SK-N-SH (cell line): ENCODE measurements around the gene H2BK1. TPM values are rescaled to one million over a fixed set of nuclear protein-coding genes. Genes with fewer than 3 reads are reported as not detected.

Experiments
- CTCF ChIA-PET: fragments of 300-600, 350-600 bp; formaldehyde crosslinking; extraction: SDS; loops from one replicate; lab custom pipeline; 2021; lab: Yijun Ruan, JAX
- POLR2A ChIA-PET: fragments of 350-600 bp; sonication (Branson Sonifier 250); formaldehyde crosslinking; extraction: SDS; loops from one replicate; lab custom pipeline; 2020; ENCODE audit warnings: antibody characterized with exemption, inconsistent platforms; lab: Yijun Ruan, JAX
- DNase-seq: peaks from one replicate; pipeline ENCODE4 v3.0.0; 2012
- H2AFZ ChIP-seq: fragments of 200-600 bp; sonication (generic); 2 replicates; pipeline ENCODE4 v1.8.1; 2016; ENCODE audit warnings: antibody characterized with exemption, mild to moderate bottlenecking, low read depth
- H3F3A ChIP-seq: fragments of 200-600 bp; sonication (generic); replicated peaks from 2 replicates; pipeline ENCODE3; 2016; ENCODE audit warnings: antibody characterized with exemption, mild to moderate bottlenecking; ENCODE audit not compliant: insufficient read depth
- H3K27ac ChIP-seq, 2 experiments: fragments of 200-500 bp in 1 of 2; fragments of 200-600 bp in 1 of 2; sonication (Bioruptor generic) in 1 of 2; sonication (generic), shearing (Covaris generic) in 1 of 2; 2 replicates each; pipeline versions ENCODE4 v1.5.1 to v1.6.1; 2014 to 2016; ENCODE audit warnings: low read depth in 2 of 2, inconsistent platforms in 1 of 2, low read length in 1 of 2, mild to moderate bottlenecking in 1 of 2, mixed read lengths in 1 of 2
- H3K27me3 ChIP-seq: fragments of 200-600 bp; sonication (generic), shearing (Covaris generic); 2 replicates; pipeline ENCODE4 v1.6.1; 2016; ENCODE audit warnings: mixed run types; ENCODE audit not compliant: insufficient read depth
- H3K36me3 ChIP-seq, 2 experiments: fragments of 200-500 bp in 1 of 2; fragments of 200-600 bp in 1 of 2; sonication (Bioruptor generic) in 1 of 2; sonication (generic) in 1 of 2; replicated peaks in 1 of 2; 2 replicates each; pipeline versions ENCODE3 to v1.5.1; 2014 to 2016; ENCODE audit warnings: low read length in 1 of 2, mild to moderate bottlenecking in 1 of 2; ENCODE audit not compliant: insufficient read depth in 2 of 2, control insufficient read depth in 1 of 2
- H3K4me1 ChIP-seq, 2 experiments: fragments of 200-500 bp in 1 of 2; fragments of 200-600 bp in 1 of 2; sonication (Bioruptor generic) in 1 of 2; sonication (generic), shearing (Covaris generic) in 1 of 2; 2 replicates each; pipeline versions ENCODE4 v1.5.1 to v1.6.1; 2014 to 2016; ENCODE audit warnings: low read depth in 1 of 2, low read length in 1 of 2, mixed run types in 1 of 2; ENCODE audit not compliant: insufficient read depth in 2 of 2, control insufficient read depth in 1 of 2
- H3K4me2 ChIP-seq: fragments of 200-600 bp; sonication (generic), shearing (Covaris generic); 2 replicates; pipeline ENCODE4 v1.6.1; 2017; ENCODE audit warnings: mixed run types
- H3K4me3 ChIP-seq, 2 experiments: fragments of 200-500 bp in 1 of 2; fragments of 200-600 bp in 1 of 2; sonication (Bioruptor generic) in 1 of 2; sonication (generic), shearing (Covaris generic) in 1 of 2; 2 replicates each; pipeline versions ENCODE4 v1.5.1 to v1.8.1; 2014 to 2016; ENCODE audit warnings: low read depth in 2 of 2, inconsistent platforms in 1 of 2, low read length in 1 of 2, mild to moderate bottlenecking in 1 of 2, mixed read lengths in 1 of 2, moderate library complexity in 1 of 2
- H3K79me2 ChIP-seq: fragments of 200-600 bp; sonication (generic); 2 replicates; pipeline ENCODE4 v1.8.1; 2017; ENCODE audit warnings: mild to moderate bottlenecking; ENCODE audit not compliant: insufficient read depth
- H3K9ac ChIP-seq: fragments of 200-600 bp; sonication (generic); 2 replicates; pipeline ENCODE4 v1.6.1; 2017; ENCODE audit warnings: mixed run types
- H3K9me2 ChIP-seq: fragments of 200-600 bp; sonication (generic); 2 replicates; pipeline ENCODE4 v1.6.1; 2017; ENCODE audit warnings: mixed run types
- H3K9me3 ChIP-seq: fragments of 200-600 bp; sonication (generic); 2 replicates; pipeline ENCODE4 v1.6.1; 2017; ENCODE audit warnings: mixed run types, mild to moderate bottlenecking, moderate library complexity
- H4K20me1 ChIP-seq: fragments of 200-600 bp; sonication (generic); 2 replicates; pipeline ENCODE4 v1.6.1; 2017; ENCODE audit warnings: mild to moderate bottlenecking, mixed run types; ENCODE audit not compliant: insufficient read depth
- CHD2 ChIP-seq: fragments of 150-350 bp; IDR thresholded peaks from 2 replicates; pipeline ENCODE4 v1.6.1; 2018; ENCODE audit warnings: low read length; ENCODE audit not compliant: partially characterized antibody
- EP300 ChIP-seq, 2 experiments: IDR thresholded peaks; 2 replicates each; pipeline versions ENCODE4 v1.4.0 to v1.6.1; 2012; ENCODE audit warnings: borderline replicate concordance in 1 of 2, low read depth in 1 of 2, low read length in 1 of 2
- EZH2phosphoT487 ChIP-seq: fragments of 200-600 bp; sonication (generic); IDR thresholded peaks from 2 replicates; pipeline ENCODE4 v1.6.1; 2017; ENCODE audit warnings: low read depth, mixed run types, mild to moderate bottlenecking, antibody characterized with exemption, moderate library complexity, borderline replicate concordance
- FOSL2 ChIP-seq: IDR thresholded peaks from 2 replicates; pipeline ENCODE4 v1.4.0; 2012; ENCODE audit warnings: low read depth, mild to moderate bottlenecking, moderate library complexity, borderline replicate concordance
- FOXM1 ChIP-seq: IDR thresholded peaks from 2 replicates; pipeline ENCODE4 v1.4.0; 2012; ENCODE audit warnings: low read depth, mild to moderate bottlenecking
- GABPA ChIP-seq: IDR thresholded peaks from 2 replicates; pipeline ENCODE4 v1.4.0; 2012; ENCODE audit warnings: low read depth, mild to moderate bottlenecking
- GATA2 ChIP-seq: sonication (generic); formaldehyde crosslinking; IDR thresholded peaks from 2 replicates; pipeline ENCODE4 v1.5.0; 2020; ENCODE audit warnings: mild to moderate bottlenecking, missing genetic modification reagents
- JUND ChIP-seq: IDR thresholded peaks from 2 replicates; pipeline ENCODE4 v1.4.0; 2012
- MXI1 ChIP-seq: IDR thresholded peaks from 2 replicates; pipeline ENCODE4 v1.6.1; 2012; ENCODE audit warnings: mild to moderate bottlenecking, low read depth, low read length, improper control_type of control experiment
- NFIC ChIP-seq: IDR thresholded peaks from 2 replicates; pipeline ENCODE4 v1.4.0; 2012; ENCODE audit warnings: borderline replicate concordance
- RAD21 ChIP-seq: IDR thresholded peaks from 2 replicates; pipeline ENCODE4 v1.6.1; 2012; ENCODE audit warnings: mild to moderate bottlenecking, low read length
- RCOR1 ChIP-seq: fragments of 150-350 bp; IDR thresholded peaks from 2 replicates; pipeline ENCODE4 v1.6.1; 2017; ENCODE audit warnings: antibody characterized with exemption, low read length
- RXRA ChIP-seq: IDR thresholded peaks from 2 replicates; pipeline ENCODE4 v1.4.0; 2012; ENCODE audit warnings: low read depth, mild to moderate bottlenecking, borderline replicate concordance
- SIN3A ChIP-seq: IDR thresholded peaks from 2 replicates; pipeline ENCODE4 v1.6.1; 2012; ENCODE audit warnings: low read depth, mild to moderate bottlenecking, low read length, moderate library complexity, borderline replicate concordance
- SMC3 ChIP-seq: IDR thresholded peaks from 2 replicates; pipeline ENCODE4 v1.6.1; 2012; ENCODE audit warnings: low read depth, low read length, improper control_type of control experiment
- TEAD4 ChIP-seq: IDR thresholded peaks from 2 replicates; pipeline ENCODE4 v1.4.0; 2012; ENCODE audit warnings: mild to moderate bottlenecking, borderline replicate concordance; ENCODE audit not compliant: insufficient read depth
- YY1 ChIP-seq: IDR thresholded peaks from 2 replicates; pipeline ENCODE4 v1.4.0; 2012; ENCODE audit warnings: low read depth, mild to moderate bottlenecking
- WGBS: methylation state at CpG from one replicate; pipeline ENCODE4 v1.1.6; 2017; ENCODE audit warnings: low lambda C conversion rate; 5-methylcytosine and 5-hydroxymethylcytosine counted together
- polyA plus RNA-seq, 3 experiments: library from polyadenylated mRNA; depleted of rRNA; stranded (reverse); fragments of >200 nt; gene quantifications; 2 replicates each; pipeline ENCODE4 v1.2.3, GENCODE V29; 2012
- TF ChIP-seq, protein P1 (sequence below): IDR thresholded peaks from 2 replicates; pipeline ENCODE4; 2012
- TF ChIP-seq, protein P2 (sequence below): fragments of 200-600 bp; sonication (generic); IDR thresholded peaks from 2 replicates; pipeline ENCODE4 v1.6.1; 2017; ENCODE audit warnings: antibody characterized with exemption, mild to moderate bottlenecking, moderate library complexity
- TF ChIP-seq, protein P3 (sequence below): fragments of 150-350 bp; IDR thresholded peaks from 2 replicates; pipeline ENCODE4 v1.6.1; 2016; ENCODE audit warnings: mild to moderate bottlenecking, low read depth, low read length

Gene H2BK1
- polyA plus RNA-seq, 1 of the 3 experiments (the other 2 are of a cell fraction): not detected

DNA sequence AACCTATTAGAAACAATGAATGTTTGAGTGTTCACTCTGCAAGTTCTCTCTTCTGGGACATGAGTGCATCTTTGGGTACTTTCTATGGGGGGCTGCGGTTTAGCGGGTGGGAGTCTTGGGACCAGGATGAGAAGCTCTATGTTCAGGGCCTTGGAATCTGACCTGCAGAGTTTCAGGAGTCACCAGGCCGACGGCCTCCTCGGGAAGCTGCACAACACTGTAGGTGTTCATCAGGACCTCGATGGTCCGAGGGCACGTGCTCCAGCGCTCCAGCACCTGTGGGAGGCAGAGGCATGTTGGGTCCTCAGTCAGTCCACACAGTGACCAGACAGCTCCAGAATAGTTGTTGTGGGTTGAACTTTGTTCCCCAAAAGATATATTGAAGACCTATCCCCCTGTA is 33.9 kb downstream of the H2BK1 start:
- H3K4me3 ChIP-seq: no peak overlapping the region
- no peak overlapping the region for H3K4me2 ChIP-seq
- H3K4me1 ChIP-seq: no peaks in the 10 kb centered on the region
- no peaks in the 10 kb centered on the region for H4K20me1 ChIP-seq
- H3K9me2 ChIP-seq: no peaks in the 10 kb centered on the region
- H3K9me3 ChIP-seq: no peaks in the 10 kb centered on the region
- H3K36me3 ChIP-seq: no peaks in the 10 kb centered on the region
- no peaks in the 10 kb centered on the region for H3K79me2 ChIP-seq
- no peak for DNase-seq
- no peak overlapping the region for H3K27ac ChIP-seq
- peaks cover 52% of the 10 kb centered on the region for H3K27me3 ChIP-seq
- ChIA-PET CTCF (interaction anchor here (1.2 to 9.8 kb wide), 4 partner anchors 10 to 65 kb away, joined by 4 to 86 read pairs (median 35); partner anchors contain the start of gene GBX1), POLR2A (no interaction called here)
- TF ChIP-seq CHD2 (no peak), EZH2phosphoT487 (no peak), GABPA (no peak), GATA2 (CRISPR knock-in tag) (no peak), EP300 (IDR thresholded peaks at IDR 0.05; ENCODE audit: borderline replicate concordance in 1 of 2, low read depth in 1 of 2, low read length in 1 of 2) (no peak), RAD21 (no peak), SMC3 (no peak), RCOR1 (no peak), FOXM1 (no peak), NFIC (no peak), TEAD4 (no peak), SIN3A (no peak), FOSL2 (no peak), YY1 (no peak), JUND (no peak), MXI1 (no peak), RXRA (no peak)
- TF ChIP-seq, protein P1, sequence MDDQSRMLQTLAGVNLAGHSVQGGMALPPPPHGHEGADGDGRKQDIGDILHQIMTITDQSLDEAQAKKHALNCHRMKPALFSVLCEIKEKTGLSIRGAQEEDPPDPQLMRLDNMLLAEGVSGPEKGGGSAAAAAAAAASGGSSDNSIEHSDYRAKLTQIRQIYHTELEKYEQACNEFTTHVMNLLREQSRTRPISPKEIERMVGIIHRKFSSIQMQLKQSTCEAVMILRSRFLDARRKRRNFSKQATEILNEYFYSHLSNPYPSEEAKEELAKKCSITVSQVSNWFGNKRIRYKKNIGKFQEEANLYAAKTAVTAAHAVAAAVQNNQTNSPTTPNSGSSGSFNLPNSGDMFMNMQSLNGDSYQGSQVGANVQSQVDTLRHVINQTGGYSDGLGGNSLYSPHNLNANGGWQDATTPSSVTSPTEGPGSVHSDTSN: no peak
- TF ChIP-seq, protein P2, sequence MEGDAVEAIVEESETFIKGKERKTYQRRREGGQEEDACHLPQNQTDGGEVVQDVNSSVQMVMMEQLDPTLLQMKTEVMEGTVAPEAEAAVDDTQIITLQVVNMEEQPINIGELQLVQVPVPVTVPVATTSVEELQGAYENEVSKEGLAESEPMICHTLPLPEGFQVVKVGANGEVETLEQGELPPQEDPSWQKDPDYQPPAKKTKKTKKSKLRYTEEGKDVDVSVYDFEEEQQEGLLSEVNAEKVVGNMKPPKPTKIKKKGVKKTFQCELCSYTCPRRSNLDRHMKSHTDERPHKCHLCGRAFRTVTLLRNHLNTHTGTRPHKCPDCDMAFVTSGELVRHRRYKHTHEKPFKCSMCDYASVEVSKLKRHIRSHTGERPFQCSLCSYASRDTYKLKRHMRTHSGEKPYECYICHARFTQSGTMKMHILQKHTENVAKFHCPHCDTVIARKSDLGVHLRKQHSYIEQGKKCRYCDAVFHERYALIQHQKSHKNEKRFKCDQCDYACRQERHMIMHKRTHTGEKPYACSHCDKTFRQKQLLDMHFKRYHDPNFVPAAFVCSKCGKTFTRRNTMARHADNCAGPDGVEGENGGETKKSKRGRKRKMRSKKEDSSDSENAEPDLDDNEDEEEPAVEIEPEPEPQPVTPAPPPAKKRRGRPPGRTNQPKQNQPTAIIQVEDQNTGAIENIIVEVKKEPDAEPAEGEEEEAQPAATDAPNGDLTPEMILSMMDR: no peak
- TF ChIP-seq, protein P3, sequence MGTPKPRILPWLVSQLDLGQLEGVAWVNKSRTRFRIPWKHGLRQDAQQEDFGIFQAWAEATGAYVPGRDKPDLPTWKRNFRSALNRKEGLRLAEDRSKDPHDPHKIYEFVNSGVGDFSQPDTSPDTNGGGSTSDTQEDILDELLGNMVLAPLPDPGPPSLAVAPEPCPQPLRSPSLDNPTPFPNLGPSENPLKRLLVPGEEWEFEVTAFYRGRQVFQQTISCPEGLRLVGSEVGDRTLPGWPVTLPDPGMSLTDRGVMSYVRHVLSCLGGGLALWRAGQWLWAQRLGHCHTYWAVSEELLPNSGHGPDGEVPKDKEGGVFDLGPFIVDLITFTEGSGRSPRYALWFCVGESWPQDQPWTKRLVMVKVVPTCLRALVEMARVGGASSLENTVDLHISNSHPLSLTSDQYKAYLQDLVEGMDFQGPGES: no peak
- H3F3A ChIP-seq: no peaks in the 10 kb centered on the region
- H3K9ac ChIP-seq: no peak overlapping the region
- no peak overlapping the region for H2AFZ ChIP-seq
- 90% methylated on average over 4 of the region's 9 CpGs for WGBS
